ENCODE data around the gene ISG15.

ISG15 gene

DNA sequence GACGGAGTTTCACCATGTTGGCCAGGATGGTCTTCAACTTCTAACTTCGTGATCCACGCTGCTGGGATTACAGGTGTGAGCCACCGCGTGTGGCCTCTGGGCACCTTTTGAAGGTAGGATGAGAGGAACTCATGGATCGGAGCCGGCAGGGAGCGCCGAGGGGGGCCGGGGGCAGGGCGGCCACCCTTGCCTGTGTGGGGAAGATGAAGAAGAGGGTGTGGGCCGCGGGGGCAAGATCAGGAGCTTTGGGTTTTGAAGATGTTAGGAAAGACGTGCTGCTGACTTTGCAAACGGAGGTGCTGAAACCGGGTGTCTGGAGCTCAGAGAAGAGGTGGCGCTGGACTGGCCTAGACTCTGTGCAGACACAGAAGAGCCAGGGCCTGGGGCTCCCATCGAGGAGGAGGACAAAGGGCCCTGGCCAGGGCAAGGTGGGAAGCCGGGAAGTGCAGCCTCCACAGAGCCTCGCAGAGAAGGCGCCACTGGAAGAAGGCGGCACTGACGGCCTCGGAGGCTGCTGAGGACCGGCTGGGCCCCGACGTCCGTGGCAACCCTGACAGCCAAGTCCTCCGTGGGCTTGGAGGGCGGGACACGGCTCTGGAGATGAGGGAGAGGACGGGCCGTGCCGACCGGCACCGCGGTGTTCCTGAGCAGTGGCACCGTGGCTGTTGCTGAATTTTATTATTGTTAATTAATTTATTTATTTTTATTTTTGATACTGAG, 47.1 kb downstream of the ISG15 start:
- H3K36me3 ChIP-seq, result no peaks in the 10 kb centered on the region
- no peak for DNase-seq
- no peaks in the 10 kb centered on the region for H3K9me3 ChIP-seq
- no peak for TF ChIP-seq CTCF (IDR thresholded peaks at IDR 0.05; ENCODE audit: low read depth, low read length)
- peaks cover 64% of the 10 kb centered on the region for H3K27me3 ChIP-seq
- H3K4me1 ChIP-seq, result no peaks in the 10 kb centered on the region
- no peak overlapping the region for H3K4me3 ChIP-seq (ENCODE audit: low read depth, low read length)

DNA sequence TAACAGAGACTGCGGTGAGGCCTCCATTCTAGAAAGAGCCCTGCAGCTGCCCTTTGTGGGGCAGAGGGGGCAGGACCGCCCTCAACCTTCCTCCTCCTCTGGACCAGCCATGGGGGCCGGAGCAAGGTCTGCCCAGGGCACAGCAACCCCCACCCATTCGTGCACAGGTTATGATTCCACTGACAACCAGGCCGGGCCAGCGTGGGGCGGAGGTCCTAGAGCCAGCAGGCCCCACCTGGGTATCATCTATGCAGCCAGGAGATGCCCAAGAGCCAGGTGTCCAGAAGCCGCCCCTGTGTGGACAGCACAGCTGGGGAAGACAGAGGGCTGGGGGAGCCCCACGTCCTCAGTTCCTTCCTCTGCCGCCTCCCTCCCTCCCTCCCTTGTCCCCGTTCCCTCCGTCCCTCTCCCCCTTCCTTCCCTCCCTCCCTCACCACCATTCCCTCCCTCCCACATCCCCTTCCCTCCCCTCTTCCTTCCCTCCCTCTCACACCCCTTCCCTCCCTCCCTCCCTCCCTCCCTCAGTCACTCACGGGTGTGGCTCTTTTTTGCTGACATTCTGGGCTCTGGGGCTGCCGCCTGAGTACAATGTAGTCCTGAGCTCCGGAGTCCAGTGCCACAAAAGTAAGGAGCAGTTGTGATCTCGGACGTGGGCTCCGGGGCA, 48.5 kb downstream of the ISG15 start:
- H3K27me3 ChIP-seq, result peaks cover 65% of the 10 kb centered on the region
- no peaks in the 10 kb centered on the region for H3K36me3 ChIP-seq
- no peak for TF ChIP-seq CTCF (IDR thresholded peaks at IDR 0.05; ENCODE audit: low read depth, low read length)
- no peaks in the 10 kb centered on the region for H3K4me1 ChIP-seq
- no peak overlapping the region for H3K4me3 ChIP-seq (ENCODE audit: low read depth, low read length)
- no peak for DNase-seq
- H3K9me3 ChIP-seq, result no peaks in the 10 kb centered on the region

- DNase-seq, result no peak
- Histone ChIP-seq H3K27me3 (peaks cover 61% of the 10 kb centered on the region), H3K9me3 (no peaks in the 10 kb centered on the region), H3K4me3 (ENCODE audit: low read depth, low read length) (no peak overlapping the region), H3K36me3 (no peaks in the 10 kb centered on the region), H3K4me1 (no peaks in the 10 kb centered on the region)
- TF ChIP-seq CTCF (IDR thresholded peaks at IDR 0.05; ENCODE audit: low read depth, low read length), result no peak
Observed at GRCh38 chr1:1062348-1063163, 49.3 kb downstream of the ISG15 start.

DNA sequence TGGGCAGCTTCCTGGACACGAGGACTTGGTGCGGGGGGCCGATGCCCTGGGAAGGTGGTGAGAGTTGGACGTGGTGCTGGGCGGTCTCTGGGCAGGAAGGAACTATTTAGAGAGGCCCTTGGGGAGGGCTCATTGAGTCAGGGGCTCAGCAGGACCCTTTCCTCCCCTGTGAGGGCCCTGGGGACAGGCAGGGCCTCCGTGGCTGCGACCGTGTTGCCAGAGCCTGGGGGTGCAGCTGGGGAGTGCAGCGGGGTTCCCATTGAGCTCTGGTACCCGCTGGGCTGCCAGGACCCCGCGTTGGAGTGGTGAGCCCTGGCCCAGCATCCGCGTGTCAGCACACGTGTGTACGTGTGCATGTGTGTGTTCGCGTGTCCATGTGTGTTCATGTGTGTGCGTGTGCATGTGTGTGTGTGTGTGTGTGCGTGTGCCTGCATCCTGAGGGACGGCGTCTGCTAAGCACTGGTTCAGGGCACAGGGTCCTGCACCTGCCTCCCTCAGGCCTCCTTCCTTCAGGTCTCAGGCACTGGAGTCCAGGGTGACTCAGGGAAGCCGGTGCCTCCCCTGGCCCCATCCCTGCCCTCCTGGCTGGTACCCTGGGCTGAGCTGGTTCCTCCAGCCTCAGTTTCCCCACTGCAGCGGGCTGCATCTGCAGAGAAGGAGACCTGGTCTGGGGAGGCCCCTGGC, 50.1 kb downstream of the ISG15 start:
- no peaks in the 10 kb centered on the region for H3K9me3 ChIP-seq
- TF ChIP-seq CTCF (IDR thresholded peaks at IDR 0.05; ENCODE audit: low read depth, low read length), result no peak
- DNase-seq, result no peak
- H3K27me3 ChIP-seq, result peaks cover 53% of the 10 kb centered on the region
- H3K4me1 ChIP-seq, result no peaks in the 10 kb centered on the region
- H3K36me3 ChIP-seq, result no peaks in the 10 kb centered on the region
- H3K4me3 ChIP-seq (ENCODE audit: low read depth, low read length), result no peak overlapping the region

Data from BE2C (cell line).